HEK293 (cell line): ENCODE data around the gene CEBPZ.

Experiments
- CTCF ChIA-PET: fragments of 350-600 bp; formaldehyde crosslinking; extraction: SDS; loops from one replicate; lab custom pipeline; 2021; ENCODE audit warnings: antibody characterized with exemption; lab: Yijun Ruan, JAX
- POLR2A ChIA-PET: fragments of 300-600 bp; formaldehyde crosslinking; extraction: SDS; loops from one replicate; lab custom pipeline; 2020; ENCODE audit warnings: antibody characterized with exemption, inconsistent platforms; lab: Yijun Ruan, JAX
- H3K27ac ChIP-seq: fragments of 200-500 bp; sonication (Bioruptor generic); 2 replicates; pipeline ENCODE4 v1.5.1; 2014; ENCODE audit warnings: low read depth, low read length, control low read depth, inconsistent platforms; ENCODE audit errors: extremely low read depth
- H3K36me3 ChIP-seq, 2 experiments: fragments of 200-500 bp in 1 of 2; sonication (Bioruptor generic) in 1 of 2; 1 replicate in 1 of 2; 2 replicates in 1 of 2; pipeline ENCODE4 v1.5.1; 2014 to 2017; ENCODE audit warnings: inconsistent platforms in 2 of 2, low read length in 2 of 2; ENCODE audit not compliant: control insufficient read depth in 2 of 2, insufficient read depth in 1 of 2
- H3K4me1 ChIP-seq: fragments of 200-500 bp; sonication (Bioruptor generic); 2 replicates; pipeline ENCODE4 v1.5.1; 2014; ENCODE audit warnings: mild to moderate bottlenecking, low read length, inconsistent platforms; ENCODE audit not compliant: control insufficient read depth, insufficient read depth
- H3K4me3 ChIP-seq: 2 replicates; pipeline ENCODE4 v1.5.1; 2011; ENCODE audit warnings: low read depth, mild to moderate bottlenecking, control low read depth, low read length, moderate library complexity
- H3K9me3 ChIP-seq: fragments of 200-500 bp; sonication (Bioruptor generic); 2 replicates; pipeline ENCODE4 v1.5.1; 2014; ENCODE audit warnings: low read depth, low read length, inconsistent platforms; ENCODE audit not compliant: control insufficient read depth, insufficient read depth
- GLI2 ChIP-seq: fragments of 450-650 bp; formaldehyde crosslinking; IDR thresholded peaks from 2 replicates; pipeline ENCODE4; 2017; ENCODE audit warnings: missing biosample characterization, missing genetic modification characterization, low read depth, borderline replicate concordance
- GLI4 ChIP-seq: fragments of 450-650 bp; formaldehyde crosslinking; IDR thresholded peaks from 2 replicates; pipeline ENCODE4 v1.5.1; 2016; ENCODE audit warnings: missing biosample characterization, missing genetic modification characterization
- GLIS2 ChIP-seq: fragments of 450-650 bp; formaldehyde crosslinking; IDR thresholded peaks from 2 replicates; pipeline ENCODE4 v1.5.1; 2016; ENCODE audit warnings: missing biosample characterization, missing genetic modification characterization
- HOXC10 ChIP-seq: sonication (generic); formaldehyde crosslinking; IDR thresholded peaks from 2 replicates; pipeline ENCODE4 v1.8.1; 2023; ENCODE audit warnings: mild to moderate bottlenecking, missing genetic modification reagents
- TCF7L2 ChIP-seq: IDR thresholded peaks from 2 replicates; pipeline ENCODE4 v1.6.1; 2011; ENCODE audit warnings: low read depth, mild to moderate bottlenecking, inconsistent platforms, low read length, moderate library complexity, borderline replicate concordance
- WT1 ChIP-seq: fragments of 450-650 bp; formaldehyde crosslinking; IDR thresholded peaks from 2 replicates; pipeline ENCODE4 v1.5.1; 2016; ENCODE audit warnings: missing biosample characterization, missing genetic modification characterization
- ZBTB48 ChIP-seq: fragments of 450-650 bp; formaldehyde crosslinking; IDR thresholded peaks from 2 replicates; pipeline ENCODE4 v1.5.1; 2016; ENCODE audit warnings: missing biosample characterization, missing genetic modification characterization
- ZNF112 ChIP-seq: fragments of 450-650 bp; formaldehyde crosslinking; IDR thresholded peaks from 2 replicates; pipeline ENCODE4 v1.5.0; 2017; ENCODE audit warnings: missing biosample characterization, missing genetic modification characterization
- ZNF211 ChIP-seq: fragments of 450-650 bp; formaldehyde crosslinking; IDR thresholded peaks from 2 replicates; pipeline ENCODE4 v1.5.1; 2016; ENCODE audit warnings: low read depth, missing biosample characterization, missing genetic modification characterization
- ZNF521 ChIP-seq: fragments of 450-650 bp; formaldehyde crosslinking; IDR thresholded peaks from 2 replicates; pipeline ENCODE4 v1.5.1; 2017; ENCODE audit warnings: missing biosample characterization, mild to moderate bottlenecking, missing genetic modification characterization
- ZNF548 ChIP-seq: fragments of 450-650 bp; formaldehyde crosslinking; IDR thresholded peaks from 2 replicates; pipeline ENCODE4 v1.5.1; 2016; ENCODE audit warnings: missing biosample characterization, missing genetic modification characterization
- ZNF600 ChIP-seq: fragments of 450-650 bp; formaldehyde crosslinking; IDR thresholded peaks from 2 replicates; pipeline ENCODE4 v1.5.1; 2016; ENCODE audit warnings: missing biosample characterization, missing genetic modification characterization
- ZNF707 ChIP-seq: fragments of 450-650 bp; formaldehyde crosslinking; IDR thresholded peaks from 2 replicates; pipeline ENCODE4 v1.5.1; 2016; ENCODE audit warnings: missing biosample characterization, missing genetic modification characterization
- TF ChIP-seq, protein P1 (sequence below): fragments of 450-650 bp; formaldehyde crosslinking; IDR thresholded peaks from 2 replicates; pipeline ENCODE4 v1.5.1; 2016; ENCODE audit warnings: missing biosample characterization, missing genetic modification characterization
- TF ChIP-seq, protein P2 (sequence below): fragments of 450-650 bp; formaldehyde crosslinking; IDR thresholded peaks from 2 replicates; pipeline ENCODE4 v1.5.1; 2016; ENCODE audit warnings: missing biosample characterization, missing genetic modification characterization
- TF ChIP-seq, protein P3 (sequence below): fragments of 450-650 bp; formaldehyde crosslinking; conservative IDR thresholded peaks from 2 replicates; pipeline ENCODE4 v1.5.1; 2016; ENCODE audit warnings: low read depth, missing biosample characterization, missing genetic modification characterization
- TF ChIP-seq, protein P4 (sequence below): sonication (generic); formaldehyde crosslinking; IDR thresholded peaks from 2 replicates; pipeline ENCODE4 v1.8.1; 2022; ENCODE audit warnings: mild to moderate bottlenecking, moderate library complexity, missing genetic modification reagents

CEBPZ gene

DNA sequence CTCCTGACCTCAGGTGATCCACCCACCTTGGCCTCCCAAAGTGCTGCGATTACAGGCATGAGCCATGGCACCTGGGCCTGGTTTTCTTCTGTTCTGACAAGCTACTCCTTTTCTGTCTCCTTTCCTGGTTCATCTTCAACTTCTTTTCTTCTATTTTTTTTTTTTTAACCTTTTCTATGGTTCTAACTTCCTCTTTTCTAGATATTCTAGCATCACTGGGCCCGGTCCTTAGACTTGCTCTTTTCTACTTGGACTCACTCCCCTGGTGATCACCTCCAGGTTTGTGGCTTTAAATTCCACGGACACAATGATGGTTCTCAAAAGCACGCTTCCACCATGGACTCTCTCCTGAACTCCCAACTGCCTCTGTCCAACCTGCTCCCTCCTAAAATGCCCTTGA, 76.6 kb downstream of the CEBPZ start:
- no peak for TF ChIP-seq ZBTB48
- TF ChIP-seq ZNF548 (tag by site-specific recombination): no peak
- TF ChIP-seq, protein P1, sequence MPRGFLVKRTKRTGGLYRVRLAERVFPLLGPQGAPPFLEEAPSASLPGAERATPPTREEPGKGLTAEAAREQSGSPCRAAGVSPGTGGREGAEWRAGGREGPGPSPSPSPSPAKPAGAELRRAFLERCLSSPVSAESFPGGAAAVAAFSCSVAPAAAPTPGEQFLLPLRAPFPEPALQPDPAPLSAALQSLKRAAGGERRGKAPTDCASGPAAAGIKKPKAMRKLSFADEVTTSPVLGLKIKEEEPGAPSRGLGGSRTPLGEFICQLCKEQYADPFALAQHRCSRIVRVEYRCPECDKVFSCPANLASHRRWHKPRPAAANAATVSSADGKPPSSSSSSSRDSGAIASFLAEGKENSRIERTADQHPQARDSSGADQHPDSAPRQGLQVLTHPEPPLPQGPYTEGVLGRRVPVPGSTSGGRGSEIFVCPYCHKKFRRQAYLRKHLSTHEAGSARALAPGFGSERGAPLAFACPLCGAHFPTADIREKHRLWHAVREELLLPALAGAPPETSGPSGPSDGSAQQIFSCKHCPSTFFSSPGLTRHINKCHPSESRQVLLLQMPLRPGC (tag by site-specific recombination): no peak
- TF ChIP-seq ZNF112: no peak
- no peak for TF ChIP-seq ZNF707
- TF ChIP-seq GLIS2 (tag by site-specific recombination): no peak
- TF ChIP-seq, protein P2, sequence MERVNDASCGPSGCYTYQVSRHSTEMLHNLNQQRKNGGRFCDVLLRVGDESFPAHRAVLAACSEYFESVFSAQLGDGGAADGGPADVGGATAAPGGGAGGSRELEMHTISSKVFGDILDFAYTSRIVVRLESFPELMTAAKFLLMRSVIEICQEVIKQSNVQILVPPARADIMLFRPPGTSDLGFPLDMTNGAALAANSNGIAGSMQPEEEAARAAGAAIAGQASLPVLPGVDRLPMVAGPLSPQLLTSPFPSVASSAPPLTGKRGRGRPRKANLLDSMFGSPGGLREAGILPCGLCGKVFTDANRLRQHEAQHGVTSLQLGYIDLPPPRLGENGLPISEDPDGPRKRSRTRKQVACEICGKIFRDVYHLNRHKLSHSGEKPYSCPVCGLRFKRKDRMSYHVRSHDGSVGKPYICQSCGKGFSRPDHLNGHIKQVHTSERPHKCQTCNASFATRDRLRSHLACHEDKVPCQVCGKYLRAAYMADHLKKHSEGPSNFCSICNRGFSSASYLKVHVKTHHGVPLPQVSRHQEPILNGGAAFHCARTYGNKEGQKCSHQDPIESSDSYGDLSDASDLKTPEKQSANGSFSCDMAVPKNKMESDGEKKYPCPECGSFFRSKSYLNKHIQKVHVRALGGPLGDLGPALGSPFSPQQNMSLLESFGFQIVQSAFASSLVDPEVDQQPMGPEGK (tag by site-specific recombination): no peak
- no peak for TF ChIP-seq ZNF211 (tag by site-specific recombination)
- no peak for TF ChIP-seq ZNF521
- TF ChIP-seq, protein P3, sequence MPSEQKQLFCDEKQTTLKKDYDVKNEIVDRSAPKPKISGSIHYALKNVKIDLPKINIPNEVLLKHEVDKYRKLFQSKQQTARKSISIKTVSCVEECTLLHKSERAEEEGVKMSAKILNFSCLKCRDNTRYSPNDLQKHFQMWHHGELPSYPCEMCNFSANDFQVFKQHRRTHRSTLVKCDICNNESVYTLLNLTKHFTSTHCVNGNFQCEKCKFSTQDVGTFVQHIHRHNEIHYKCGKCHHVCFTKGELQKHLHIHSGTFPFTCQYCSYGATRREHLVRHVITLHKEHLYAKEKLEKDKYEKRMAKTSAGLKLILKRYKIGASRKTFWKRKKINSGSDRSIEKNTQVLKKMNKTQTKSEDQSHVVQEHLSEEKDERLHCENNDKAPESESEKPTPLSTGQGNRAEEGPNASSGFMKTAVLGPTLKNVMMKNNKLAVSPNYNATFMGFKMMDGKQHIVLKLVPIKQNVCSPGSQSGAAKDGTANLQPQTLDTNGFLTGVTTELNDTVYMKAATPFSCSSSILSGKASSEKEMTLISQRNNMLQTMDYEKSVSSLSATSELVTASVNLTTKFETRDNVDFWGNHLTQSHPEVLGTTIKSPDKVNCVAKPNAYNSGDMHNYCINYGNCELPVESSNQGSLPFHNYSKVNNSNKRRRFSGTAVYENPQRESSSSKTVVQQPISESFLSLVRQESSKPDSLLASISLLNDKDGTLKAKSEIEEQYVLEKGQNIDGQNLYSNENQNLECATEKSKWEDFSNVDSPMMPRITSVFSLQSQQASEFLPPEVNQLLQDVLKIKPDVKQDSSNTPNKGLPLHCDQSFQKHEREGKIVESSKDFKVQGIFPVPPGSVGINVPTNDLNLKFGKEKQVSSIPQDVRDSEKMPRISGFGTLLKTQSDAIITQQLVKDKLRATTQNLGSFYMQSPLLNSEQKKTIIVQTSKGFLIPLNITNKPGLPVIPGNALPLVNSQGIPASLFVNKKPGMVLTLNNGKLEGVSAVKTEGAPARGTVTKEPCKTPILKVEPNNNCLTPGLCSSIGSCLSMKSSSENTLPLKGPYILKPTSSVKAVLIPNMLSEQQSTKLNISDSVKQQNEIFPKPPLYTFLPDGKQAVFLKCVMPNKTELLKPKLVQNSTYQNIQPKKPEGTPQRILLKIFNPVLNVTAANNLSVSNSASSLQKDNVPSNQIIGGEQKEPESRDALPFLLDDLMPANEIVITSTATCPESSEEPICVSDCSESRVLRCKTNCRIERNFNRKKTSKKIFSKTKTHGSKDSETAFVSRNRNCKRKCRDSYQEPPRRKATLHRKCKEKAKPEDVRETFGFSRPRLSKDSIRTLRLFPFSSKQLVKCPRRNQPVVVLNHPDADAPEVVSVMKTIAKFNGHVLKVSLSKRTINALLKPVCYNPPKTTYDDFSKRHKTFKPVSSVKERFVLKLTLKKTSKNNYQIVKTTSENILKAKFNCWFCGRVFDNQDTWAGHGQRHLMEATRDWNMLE: no peak
- no peak for TF ChIP-seq GLI4
- no peak for TF ChIP-seq GLI2 (tag by site-specific recombination)
- TF ChIP-seq ZNF600 (tag by site-specific recombination): no peak
- TF ChIP-seq, all 188 proteins: peak for 0
- CTCF ChIA-PET: interaction anchor here (0.9 to 4.1 kb wide), 2 partner anchors 10 to 14 kb away, joined by 3 to 22 read pairs; no protein-coding TSS in a partner anchor
- H3K4me3 ChIP-seq: no peak overlapping the region
- H3K9me3 ChIP-seq: no peaks in the 10 kb centered on the region
- H3K27ac ChIP-seq: no peak overlapping the region
- peaks cover 19% of the 10 kb centered on the region for H3K4me1 ChIP-seq
- peaks cover 3 to 8% of the 10 kb centered on the region in 2 experiments; a peak in 2 of 3 replicates for H3K36me3 ChIP-seq
- POLR2A ChIA-PET: no interaction called here

DNA sequence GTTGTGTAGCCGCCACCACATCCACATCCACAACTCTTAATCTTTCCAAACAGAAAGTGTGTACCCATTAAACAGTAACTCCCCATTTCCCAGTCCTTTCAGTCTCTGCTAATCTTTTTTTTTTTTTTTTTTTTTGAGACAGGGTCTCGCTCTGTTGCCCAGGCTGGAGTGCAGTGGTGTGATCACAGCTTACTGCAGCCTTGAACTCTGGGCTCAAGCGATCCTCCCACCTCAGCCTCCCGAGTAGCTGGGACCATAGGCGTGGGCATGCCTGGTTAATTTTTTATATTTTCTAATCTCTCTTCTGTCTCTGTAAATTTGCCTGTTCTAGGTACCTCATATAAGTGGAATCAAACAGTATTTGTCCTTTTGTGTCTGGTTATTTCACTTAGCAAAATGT, 78.2 kb downstream of the CEBPZ start:
- peaks cover 19% of the 10 kb centered on the region for H3K4me1 ChIP-seq
- H3K9me3 ChIP-seq: no peaks in the 10 kb centered on the region
- ChIA-PET CTCF (no interaction called here), POLR2A (no interaction called here)
- TF ChIP-seq, protein P4, sequence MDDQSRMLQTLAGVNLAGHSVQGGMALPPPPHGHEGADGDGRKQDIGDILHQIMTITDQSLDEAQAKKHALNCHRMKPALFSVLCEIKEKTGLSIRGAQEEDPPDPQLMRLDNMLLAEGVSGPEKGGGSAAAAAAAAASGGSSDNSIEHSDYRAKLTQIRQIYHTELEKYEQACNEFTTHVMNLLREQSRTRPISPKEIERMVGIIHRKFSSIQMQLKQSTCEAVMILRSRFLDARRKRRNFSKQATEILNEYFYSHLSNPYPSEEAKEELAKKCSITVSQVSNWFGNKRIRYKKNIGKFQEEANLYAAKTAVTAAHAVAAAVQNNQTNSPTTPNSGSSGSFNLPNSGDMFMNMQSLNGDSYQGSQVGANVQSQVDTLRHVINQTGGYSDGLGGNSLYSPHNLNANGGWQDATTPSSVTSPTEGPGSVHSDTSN (CRISPR knock-in tag): no peak
- TF ChIP-seq ZNF548 (tag by site-specific recombination): no peak
- TF ChIP-seq WT1 (tag by site-specific recombination): no peak
- TF ChIP-seq HOXC10 (CRISPR knock-in tag): no peak
- TF ChIP-seq TCF7L2: no peak
- peaks cover 5 to 17% of the 10 kb centered on the region in 2 experiments; a peak in 2 of 3 replicates for H3K36me3 ChIP-seq
- no peak overlapping the region for H3K27ac ChIP-seq
- no peak overlapping the region for H3K4me3 ChIP-seq
